GM12875 (cell line): ENCODE data around the gene UFL1.
"Not testable (repeated sequence)": the region's sequence is repeated elsewhere in the genome, so short reads cannot be mapped to it uniquely, and the experiment has no call there.

Source experiments
- H3K4me3 ChIP-seq: one replicate; pipeline ENCODE4 v1.5.1; 2011; ENCODE audit warnings: low read depth, low read length, control low read depth
- CTCF ChIP-seq: IDR thresholded peaks from 2 replicates; pipeline ENCODE4 v1.5.1; 2011; ENCODE audit warnings: low read depth, mild to moderate bottlenecking, control low read depth, inconsistent platforms, low read length, moderate library complexity, borderline replicate concordance; ENCODE audit not compliant: insufficient read depth

Gene UFL1

GRCh38 chr6:96521644-96522464, at the start of gene UFL1:
TSS of gene UFL1 (plus strand) at chr6:96521806. CDS start at chr6:96521874, 68 bp downstream.
- peak within 1 kb of the TSS; percentile 93 for H3K4me3 ChIP-seq
- TF ChIP-seq CTCF = no peak

GRCh38 chr6:96472291-96472690, 49.3 kb upstream of the UFL1 start:
- not testable (repeated sequence) for H3K4me3 ChIP-seq

- TF ChIP-seq CTCF = no peak
- no peak overlapping the region for H3K4me3 ChIP-seq
Observed at GRCh38 chr6:96478695-96479094, 42.9 kb upstream of the UFL1 start.

- no peak overlapping the region for H3K4me3 ChIP-seq
- TF ChIP-seq CTCF = no peak
Observed at GRCh38 chr6:96491926-96492325, 29.7 kb upstream of the UFL1 start.

- no peak overlapping the region for H3K4me3 ChIP-seq
- no peak for TF ChIP-seq CTCF
Observed at GRCh38 chr6:96499781-96500180, 21.8 kb upstream of the UFL1 start.

- no peak for TF ChIP-seq CTCF
- no peak overlapping the region for H3K4me3 ChIP-seq
Observed at GRCh38 chr6:96502915-96503314, 18.7 kb upstream of the UFL1 start.

- H3K4me3 ChIP-seq = no peak overlapping the region
- no peak for TF ChIP-seq CTCF
Observed at GRCh38 chr6:96505363-96505762, 16.2 kb upstream of the UFL1 start.

GRCh38 chr6:96509281-96509680, 12.3 kb upstream of the UFL1 start:
- no peak overlapping the region for H3K4me3 ChIP-seq
- no peak for TF ChIP-seq CTCF
